Measurements from ENCODE around the gene CBARP.

The CBARP gene

GRCh38 chr19:1218751-1219567 is 18.8 kb downstream of the CBARP start:
- H3K4me3 ChIP-seq (IDR thresholded peaks at IDR 0.05; ENCODE audit: insufficient read depth, low read depth, low read length) = no peak overlapping the region
- no peaks in the 10 kb centered on the region for H3K4me1 ChIP-seq (ENCODE audit: low read depth, poor library complexity, severe bottlenecking)
- H3K36me3 ChIP-seq (ENCODE audit: insufficient read depth) = no peaks in the 10 kb centered on the region
- H3K27me3 ChIP-seq (ENCODE audit: insufficient read depth, low read depth) = no peaks in the 10 kb centered on the region
- TF ChIP-seq CTCF (conservative IDR thresholded peaks at IDR 0.05; ENCODE audit: low read depth, low read length) = no peak
- peaks cover 19% of the 10 kb centered on the region; the same call in 1 of the 2 replicates for H3K79me2 ChIP-seq (ENCODE audit: insufficient read depth, low read depth)
- no peak overlapping the region for H3K4me2 ChIP-seq
- H2AFZ ChIP-seq (ENCODE audit: low read depth) = no peak overlapping the region
- H3K27ac ChIP-seq = no peak overlapping the region
- no peak overlapping the region for H3K9ac ChIP-seq
- no peaks in the 10 kb centered on the region for H4K20me1 ChIP-seq (ENCODE audit: insufficient read depth)

GRCh38 chr19:1217366-1217765 is 20.4 kb downstream of the CBARP start:
- no peak overlapping the region for H3K9ac ChIP-seq
- H3K79me2 ChIP-seq (ENCODE audit: insufficient read depth, low read depth) = peaks cover 20% of the 10 kb centered on the region; the same call in 1 of the 2 replicates
- H3K27me3 ChIP-seq (ENCODE audit: insufficient read depth, low read depth) = no peaks in the 10 kb centered on the region
- no peak overlapping the region for H3K4me3 ChIP-seq (IDR thresholded peaks at IDR 0.05; ENCODE audit: insufficient read depth, low read depth, low read length)
- no peaks in the 10 kb centered on the region for H3K4me1 ChIP-seq (ENCODE audit: low read depth, poor library complexity, severe bottlenecking)
- H2AFZ ChIP-seq (ENCODE audit: low read depth) = no peak overlapping the region
- H4K20me1 ChIP-seq (ENCODE audit: insufficient read depth) = no peaks in the 10 kb centered on the region
- no peaks in the 10 kb centered on the region for H3K36me3 ChIP-seq (ENCODE audit: insufficient read depth)
- H3K27ac ChIP-seq = no peak overlapping the region
- TF ChIP-seq CTCF (conservative IDR thresholded peaks at IDR 0.05; ENCODE audit: low read depth, low read length) = no peak
- no peak overlapping the region for H3K4me2 ChIP-seq

- Histone ChIP-seq H3K9ac (no peak overlapping the region), H3K36me3 (ENCODE audit: insufficient read depth) (no peaks in the 10 kb centered on the region), H3K79me2 (ENCODE audit: insufficient read depth, low read depth) (peaks cover 22% of the 10 kb centered on the region; the same call in 1 of the 2 replicates)
Observed at GRCh38 chr19:1216756-1217155, 21.0 kb downstream of the CBARP start.

GRCh38 chr19:1214862-1215731 is 22.7 kb downstream of the CBARP start:
- Histone ChIP-seq H4K20me1 (ENCODE audit: insufficient read depth) (no peaks in the 10 kb centered on the region), H3K4me1 (ENCODE audit: low read depth, poor library complexity, severe bottlenecking) (no peaks in the 10 kb centered on the region), H3K9ac (no peak overlapping the region), H3K27ac (no peak overlapping the region), H3K79me2 (ENCODE audit: insufficient read depth, low read depth) (peaks cover 39% of the 10 kb centered on the region), H3K36me3 (ENCODE audit: insufficient read depth) (no peaks in the 10 kb centered on the region), H3K27me3 (ENCODE audit: insufficient read depth, low read depth) (no peaks in the 10 kb centered on the region), H2AFZ (ENCODE audit: low read depth) (no peak overlapping the region), H3K4me3 (IDR thresholded peaks at IDR 0.05; ENCODE audit: insufficient read depth, low read depth, low read length) (no peak overlapping the region), H3K4me2 (no peak overlapping the region)
- TF ChIP-seq CTCF (conservative IDR thresholded peaks at IDR 0.05; ENCODE audit: low read depth, low read length) = no peak

More at GRCh38 chr19:1216756-1217155, 21.0 kb downstream of the CBARP start:
- H4K20me1 ChIP-seq (ENCODE audit: insufficient read depth) = no peaks in the 10 kb centered on the region
- H2AFZ ChIP-seq (ENCODE audit: low read depth) = no peak overlapping the region
- no peak overlapping the region for H3K4me3 ChIP-seq (IDR thresholded peaks at IDR 0.05; ENCODE audit: insufficient read depth, low read depth, low read length)
- no peak overlapping the region for H3K27ac ChIP-seq
- no peaks in the 10 kb centered on the region for H3K4me1 ChIP-seq (ENCODE audit: low read depth, poor library complexity, severe bottlenecking)
- no peak overlapping the region for H3K4me2 ChIP-seq
- TF ChIP-seq CTCF (conservative IDR thresholded peaks at IDR 0.05; ENCODE audit: low read depth, low read length) = no peak
- no peaks in the 10 kb centered on the region for H3K27me3 ChIP-seq (ENCODE audit: insufficient read depth, low read depth)
